ENCODE measurements around the gene TRAPPC3L.
"Not testable (repeated sequence)": the region's sequence is repeated elsewhere in the genome, so short reads cannot be mapped to it uniquely, and the experiment has no call there.

TRAPPC3L gene

GRCh38 chr6:116513224-116513875, 32.1 kb downstream of the TRAPPC3L start:
- no peak for DNase-seq (ENCODE audit: low read depth)

- no peak for DNase-seq (ENCODE audit: low read depth)
Measured at GRCh38 chr6:116512734-116513133, 32.8 kb downstream of the TRAPPC3L start.

DNA sequence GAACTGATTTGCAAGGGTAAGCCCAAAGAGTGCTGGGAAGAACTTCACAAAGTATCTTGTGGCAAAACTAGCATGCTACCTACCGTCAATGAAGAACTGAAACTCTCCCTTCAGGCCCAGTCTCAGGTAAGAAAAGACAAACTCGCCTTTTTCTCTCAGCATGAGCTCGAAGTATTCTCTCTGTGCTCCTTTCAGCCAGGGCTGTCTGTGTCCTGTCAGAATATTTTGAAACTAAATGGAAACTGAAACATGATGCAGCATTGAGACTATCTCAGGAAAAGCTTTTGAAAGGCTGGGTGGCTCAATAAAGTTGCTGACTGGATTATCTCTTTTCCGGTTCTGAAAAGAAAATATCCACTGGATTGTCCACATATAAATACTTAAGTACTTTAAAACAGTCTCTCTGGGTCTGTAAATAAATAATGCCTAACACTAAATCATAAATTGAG, 33.3 kb downstream of the TRAPPC3L start:
- DNase-seq (ENCODE audit: low read depth): no peak

- no peak for DNase-seq (ENCODE audit: low read depth)
Measured at GRCh38 chr6:116511424-116512110, 33.9 kb downstream of the TRAPPC3L start, which contains the start of gene CALHM5. CALHM5 (plus strand) TSS chr6:116511639; CDS start chr6:116511697, 58 bp downstream.

DNA sequence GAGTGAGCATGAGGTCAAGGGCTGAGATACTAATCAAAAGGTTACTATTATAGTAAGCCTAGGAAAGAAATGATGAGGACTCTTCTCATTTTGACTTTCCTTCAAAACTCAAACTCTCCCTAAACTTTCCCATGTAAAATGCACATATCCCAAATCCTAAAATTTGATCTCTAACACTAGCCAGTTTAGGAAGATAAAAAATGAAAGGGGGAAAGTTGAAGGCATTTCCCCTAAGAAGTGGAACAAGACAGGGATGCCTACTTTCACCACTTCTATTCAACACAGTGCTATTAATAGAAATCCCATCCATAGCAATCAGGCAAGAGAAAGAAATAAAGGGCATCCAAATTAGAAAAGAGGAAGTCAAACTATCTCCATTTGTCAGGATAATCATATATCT, 37.0 kb downstream of the TRAPPC3L start:
- no peak for DNase-seq (ENCODE audit: low read depth)

DNA sequence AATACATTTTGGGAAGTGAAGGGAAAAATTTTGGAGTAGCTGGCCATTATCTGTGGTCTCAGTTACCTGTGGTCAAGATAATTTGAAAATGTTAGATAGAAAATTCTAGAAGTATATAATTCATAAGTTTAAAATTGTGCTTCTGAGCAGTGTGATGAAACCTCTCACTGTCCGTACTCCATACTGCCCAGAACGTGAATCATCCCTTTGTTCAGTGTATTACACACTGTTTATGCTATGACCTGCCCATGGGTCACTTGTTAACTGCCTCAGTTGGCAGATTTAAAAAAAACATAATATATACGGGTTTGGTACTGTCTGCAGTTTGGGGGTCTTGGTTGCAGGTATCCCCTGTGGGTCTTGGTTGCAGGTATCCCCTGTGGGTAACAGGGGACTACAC, 38.2 kb downstream of the TRAPPC3L start:
- DNase-seq (ENCODE audit: low read depth): no peak

DNA sequence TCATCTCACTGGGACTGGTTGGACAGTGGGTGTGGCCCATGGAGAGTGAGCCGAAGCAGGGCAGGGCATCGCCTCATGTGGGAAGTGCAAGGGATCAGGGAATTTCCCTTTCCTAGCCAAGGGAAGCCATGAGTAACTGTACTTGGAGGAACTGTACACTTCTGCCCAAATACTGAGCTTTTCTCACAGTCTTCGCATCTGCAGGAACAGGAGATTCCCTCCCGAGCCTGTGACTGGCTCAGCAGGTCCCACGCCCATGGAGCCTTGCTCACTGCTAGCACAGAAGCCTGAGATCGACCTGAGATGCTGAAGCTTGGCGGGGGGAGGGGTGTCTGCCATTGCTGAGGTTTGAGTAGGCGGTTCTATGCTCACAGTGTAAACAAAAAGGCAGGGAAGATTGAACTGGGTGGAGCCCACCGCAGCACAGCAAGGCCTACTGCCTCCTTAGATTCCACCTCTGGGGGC, 44.5 kb downstream of the TRAPPC3L start:
- no peak for DNase-seq (ENCODE audit: low read depth)

DNA sequence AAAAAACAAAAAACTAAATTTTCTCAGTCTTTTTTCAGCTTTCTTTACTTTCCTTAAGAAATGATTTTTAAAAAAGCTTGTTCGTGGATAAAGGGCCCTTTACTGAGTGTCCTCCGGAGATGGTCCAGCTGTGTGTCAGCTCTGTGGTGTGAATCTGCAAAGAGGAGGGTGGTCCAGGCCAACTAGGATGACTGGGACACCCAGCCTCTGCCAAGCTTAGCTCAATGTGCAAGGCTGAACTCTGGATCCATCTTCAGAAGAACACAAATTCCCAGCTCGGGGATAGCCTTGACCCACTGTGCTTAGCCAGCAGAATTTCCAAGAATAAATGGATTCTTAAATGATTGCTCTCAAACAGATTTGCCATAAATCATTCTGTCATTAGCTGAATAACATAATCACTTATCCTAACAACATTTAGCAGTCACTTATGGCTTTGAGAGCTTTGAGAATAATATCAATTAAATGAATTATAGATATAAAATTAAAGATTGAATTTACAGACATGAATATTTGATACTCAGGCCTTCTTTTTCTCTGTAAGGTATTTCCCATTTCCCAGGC, 48.3 kb downstream of the TRAPPC3L start:
- no peak for DNase-seq (ENCODE audit: low read depth)

GRCh38 chr6:116495161-116495560, 50.3 kb downstream of the TRAPPC3L start:
- DNase-seq (ENCODE audit: low read depth): not testable (repeated sequence)

DNA sequence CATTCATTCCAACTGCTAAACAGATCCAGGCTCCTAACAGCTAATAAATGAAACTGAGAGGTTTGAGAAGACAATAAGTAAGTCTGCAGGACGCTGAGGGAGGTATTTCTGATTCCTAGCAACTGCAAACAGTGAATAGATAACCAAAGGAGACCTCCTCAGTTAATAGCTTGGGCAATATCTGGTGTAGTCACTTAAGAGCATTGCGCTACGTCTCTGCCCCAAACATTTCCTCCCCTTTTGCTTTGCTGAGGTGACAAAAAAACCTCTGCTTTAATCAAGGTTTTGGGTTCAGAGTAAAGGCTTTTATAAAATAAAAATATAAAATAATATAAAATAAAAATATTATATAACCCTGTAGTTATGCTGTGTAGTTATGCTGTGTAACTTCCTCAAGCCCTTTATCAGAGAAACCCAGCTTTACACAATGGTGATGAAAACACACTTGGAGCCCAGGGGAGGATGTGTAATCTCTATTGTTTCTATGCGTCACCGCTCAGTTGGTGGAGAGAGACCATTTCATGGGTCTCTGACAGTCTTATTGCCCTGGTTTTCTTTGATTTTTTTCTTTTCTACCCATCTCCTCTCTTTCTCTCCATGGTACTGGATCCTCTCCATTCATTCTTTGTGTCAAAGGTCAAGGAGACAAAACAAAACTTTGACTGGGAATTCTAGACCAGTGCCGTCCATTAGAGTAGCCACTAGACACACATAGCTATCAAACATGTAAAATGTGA, 53.0 kb downstream of the TRAPPC3L start:
- DNase-seq (ENCODE audit: low read depth): no peak

DNA sequence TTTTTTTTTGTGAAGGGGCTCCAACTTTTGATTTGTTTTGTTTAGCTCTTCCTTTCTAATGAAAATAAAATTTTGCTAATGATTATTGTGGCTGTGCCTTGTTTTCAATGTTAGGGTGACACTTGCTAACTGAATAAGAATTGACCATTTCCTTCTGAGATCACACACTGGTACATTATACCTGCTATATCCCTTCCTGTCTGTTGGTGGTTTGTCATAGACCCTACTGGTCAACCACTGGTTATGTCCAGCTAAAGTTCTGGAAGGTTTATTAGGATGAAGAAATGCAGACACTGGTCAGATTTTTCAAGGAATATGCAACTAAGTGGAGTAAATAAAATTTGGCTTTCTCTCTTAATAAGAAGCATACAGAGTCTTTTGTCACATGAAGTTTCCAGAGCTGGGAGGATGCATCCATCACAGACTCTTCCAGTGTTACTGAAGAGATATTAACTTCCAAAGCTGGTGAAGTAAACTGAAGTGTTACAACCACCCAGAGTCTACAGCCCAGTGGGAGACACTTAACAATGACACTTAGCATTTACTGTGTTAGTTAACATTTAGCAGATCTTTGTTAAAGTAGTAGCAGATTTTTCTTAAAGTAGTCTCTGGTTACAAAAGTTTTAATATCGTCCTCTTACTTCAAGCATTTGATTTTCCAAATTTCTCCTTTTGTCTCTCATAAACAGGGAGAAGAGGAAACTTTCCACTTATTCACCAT, 53.7 kb downstream of the TRAPPC3L start:
- no peak for DNase-seq (ENCODE audit: low read depth)

DNA sequence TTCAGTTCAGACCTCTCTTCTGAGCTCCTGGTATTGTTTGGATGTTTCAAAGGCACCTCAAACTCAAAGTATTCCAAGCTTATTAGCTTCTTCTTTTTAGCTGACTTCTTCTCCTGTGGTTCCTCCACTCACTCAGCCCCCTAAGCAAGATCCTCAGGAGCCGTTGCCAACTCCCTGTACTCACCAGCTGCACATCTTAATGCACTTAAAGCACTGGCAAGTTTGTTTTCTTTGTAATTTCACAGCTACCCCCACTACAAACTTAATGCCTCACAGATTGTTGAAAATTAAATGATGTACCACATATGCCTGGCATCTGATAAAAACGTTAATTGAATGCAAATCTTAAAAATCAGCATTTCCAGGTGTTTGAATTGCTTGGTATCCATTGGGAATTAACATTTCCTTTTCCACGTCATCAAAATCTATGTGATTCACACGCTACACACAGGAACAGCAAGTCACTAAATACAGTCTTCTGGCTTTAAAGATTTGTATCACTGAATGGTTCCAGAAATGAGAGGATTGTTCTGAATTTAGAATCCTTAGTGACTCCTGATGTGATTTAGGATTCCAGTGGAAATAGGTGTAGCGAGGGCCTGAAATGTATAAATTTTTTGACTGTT, 59.8 kb downstream of the TRAPPC3L start:
- no peak for DNase-seq (ENCODE audit: low read depth)

GRCh38 chr6:116483616-116484015, 61.9 kb downstream of the TRAPPC3L start:
- no peak for DNase-seq (ENCODE audit: low read depth)

- DNase-seq (ENCODE audit: low read depth): no peak
Measured at GRCh38 chr6:116482780-116483179, 62.7 kb downstream of the TRAPPC3L start.

DNA sequence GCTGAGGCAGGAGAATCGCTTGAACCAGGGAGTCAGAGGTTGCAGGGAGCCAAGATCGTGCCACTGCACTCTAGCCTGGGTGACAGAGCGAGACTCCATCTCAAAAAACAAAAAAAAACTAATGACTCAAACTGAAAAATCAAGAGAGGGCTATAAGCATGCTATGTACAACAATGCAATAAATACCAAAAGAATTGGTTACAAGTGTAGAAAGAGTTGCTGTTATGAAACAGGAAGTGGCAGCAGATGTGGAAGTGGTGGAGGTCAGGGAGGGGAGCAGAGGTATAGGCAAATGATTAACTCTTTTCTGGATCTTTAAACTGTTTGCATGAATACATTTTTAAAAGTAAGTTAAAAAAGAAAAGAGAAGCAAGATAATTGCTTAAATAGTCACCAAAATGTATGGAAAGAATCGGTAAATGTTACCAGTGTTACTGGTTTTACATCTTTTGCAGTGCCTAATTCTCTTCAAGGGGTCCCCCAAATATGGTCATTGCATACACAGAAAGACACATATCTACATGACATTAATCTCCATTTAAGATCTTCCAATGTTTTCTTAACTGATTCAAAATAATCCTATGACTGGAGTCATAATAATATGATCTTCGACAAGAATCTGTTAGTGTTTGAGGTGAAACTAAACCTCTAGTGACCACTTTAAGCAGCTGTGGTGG, 69.3 kb downstream of the TRAPPC3L start:
- no peak for DNase-seq (ENCODE audit: low read depth)

DNA sequence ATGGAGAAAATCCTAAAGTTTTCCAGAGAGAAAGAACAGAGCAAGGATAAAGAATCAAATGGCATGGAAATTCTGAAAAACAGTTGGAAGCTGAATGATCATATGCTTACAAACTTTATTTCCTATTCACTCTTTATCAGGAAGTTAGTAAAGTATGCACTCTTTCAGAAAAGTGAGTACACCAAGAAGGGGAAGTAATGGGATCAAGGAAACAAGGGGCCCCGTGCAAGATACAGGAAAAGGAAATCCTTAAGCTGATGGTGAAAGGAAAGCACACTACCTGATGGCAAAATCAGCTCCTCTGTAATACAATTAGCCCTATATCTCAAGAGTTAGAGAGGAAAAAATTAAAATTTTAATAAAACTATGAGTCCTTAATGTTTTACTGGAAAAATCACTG, 70.3 kb downstream of the TRAPPC3L start:
- DNase-seq (ENCODE audit: low read depth): no peak

GRCh38 chr6:116472706-116473105, 72.8 kb downstream of the TRAPPC3L start:
- no peak for DNase-seq (ENCODE audit: low read depth)

DNA sequence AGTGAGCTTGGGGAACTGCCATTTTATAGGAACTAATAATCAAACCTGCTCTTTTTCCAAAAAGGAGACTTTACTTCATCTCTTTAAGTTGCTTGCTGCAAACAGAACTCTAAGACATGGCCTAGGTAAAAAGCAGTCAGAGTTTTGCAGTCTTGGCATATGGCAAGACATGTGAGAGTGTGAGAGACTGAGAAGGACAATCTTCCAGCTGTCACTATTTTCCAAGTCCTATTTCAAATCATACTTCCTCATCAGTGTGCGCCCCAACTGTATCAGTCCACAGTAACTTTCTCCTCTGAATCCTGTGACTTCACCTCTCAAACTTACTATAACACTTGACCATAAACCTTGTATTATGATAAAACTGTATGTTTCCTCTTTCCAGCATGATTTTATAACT, 74.0 kb downstream of the TRAPPC3L start:
- no peak for DNase-seq (ENCODE audit: low read depth)

GRCh38 chr6:116468293-116468692, 77.2 kb downstream of the TRAPPC3L start:
- DNase-seq (ENCODE audit: low read depth): no peak

GRCh38 chr6:116467514-116467913, 78.0 kb downstream of the TRAPPC3L start:
- DNase-seq (ENCODE audit: low read depth): no peak

DNA sequence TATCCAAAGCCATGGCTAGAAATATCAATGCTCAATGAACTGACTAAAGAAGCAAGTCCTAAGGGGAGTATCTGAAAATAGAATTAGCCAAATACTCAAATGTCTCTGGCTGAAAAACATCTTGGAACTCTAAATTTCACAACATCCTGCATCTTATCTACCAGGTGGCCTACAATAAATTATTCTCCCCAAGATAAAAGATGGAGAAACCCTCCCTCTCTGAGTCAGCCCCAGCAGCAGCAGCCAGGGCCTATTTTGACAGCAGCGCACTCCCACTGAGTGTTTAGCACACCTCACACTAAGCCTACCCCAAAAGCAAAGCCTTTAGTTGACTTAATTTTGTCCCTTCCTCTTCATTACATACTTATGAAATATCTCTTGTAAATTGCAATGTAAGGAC, 78.4 kb downstream of the TRAPPC3L start:
- no peak for DNase-seq (ENCODE audit: low read depth)
